ENCODE data around the gene NKAPD1.
"Not testable (repeated sequence)": the region's sequence is repeated elsewhere in the genome, so short reads cannot be mapped to it uniquely, and the experiment has no call there.

NKAPD1 gene

GRCh38 chr11:112073941-112074811, at the start of gene NKAPD1, which contains the start of gene PIH1D2:
Gene NKAPD1 (plus strand): TSS chr11:112074299. CDS start chr11:112075575, 1,276 bp downstream.
Gene PIH1D2 (minus strand): TSS chr11:112074017. CDS start chr11:112073174, 843 bp downstream.
- peak; percentile 74 for DNase-seq

DNA sequence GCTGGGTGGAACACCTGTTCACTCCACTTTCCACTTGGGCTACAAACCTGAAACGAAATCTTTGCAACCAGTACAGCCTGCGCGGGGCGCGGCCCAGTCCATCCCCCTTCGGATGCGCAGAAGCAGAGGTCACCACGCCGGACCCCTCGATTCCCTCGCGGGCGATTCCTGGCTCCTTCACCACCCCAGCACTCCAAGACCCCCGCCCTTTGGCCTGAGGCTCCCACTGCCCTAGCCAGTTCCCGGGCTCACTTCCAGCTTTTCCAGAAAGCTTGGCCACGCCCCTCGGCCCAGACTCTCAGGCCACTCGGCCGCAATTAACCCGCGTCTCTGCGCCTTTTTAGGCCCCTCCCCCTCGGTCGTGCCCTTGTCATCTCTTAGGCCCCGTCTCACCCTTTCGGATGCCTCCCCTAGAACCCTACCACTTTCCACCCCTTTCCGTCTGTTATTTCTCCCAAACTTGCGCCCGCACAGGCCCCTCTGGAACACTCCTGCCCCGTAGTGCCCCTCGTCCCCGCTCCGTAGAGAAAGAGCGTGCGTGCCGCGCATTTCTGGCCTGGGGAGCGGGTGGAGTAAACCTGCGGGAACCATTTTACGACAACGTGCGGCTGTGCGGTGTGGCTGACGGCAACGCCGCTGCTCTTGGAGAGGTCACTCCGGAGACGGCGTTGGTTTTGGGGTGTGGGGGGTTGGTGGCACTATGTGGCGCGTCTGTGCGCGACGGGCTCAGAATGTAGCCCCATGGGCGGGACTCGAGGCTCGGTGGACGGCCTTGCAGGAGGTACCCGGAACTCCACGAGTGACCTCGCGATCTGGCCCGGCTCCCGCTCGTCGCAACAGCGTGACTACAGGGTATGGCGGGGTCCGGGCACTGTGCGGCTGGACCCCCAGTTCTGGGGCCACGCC, 49.1 kb upstream of the NKAPD1 start, which contains the start of gene DLAT:
Gene DLAT, plus strand, starts transcription at position 636 of the 906 bp plus-strand sequence. Its CDS starts 65 bp downstream, at position 701.
- DNase-seq, result peak; percentile 73

- DNase-seq, result no peak
Observed at GRCh38 chr11:112025707-112026106, 48.4 kb upstream of the NKAPD1 start.

GRCh38 chr11:112026784-112027410, 47.2 kb upstream of the NKAPD1 start:
- not testable (repeated sequence) for DNase-seq

GRCh38 chr11:112029460-112029859, 44.6 kb upstream of the NKAPD1 start:
- no peak for DNase-seq

DNA sequence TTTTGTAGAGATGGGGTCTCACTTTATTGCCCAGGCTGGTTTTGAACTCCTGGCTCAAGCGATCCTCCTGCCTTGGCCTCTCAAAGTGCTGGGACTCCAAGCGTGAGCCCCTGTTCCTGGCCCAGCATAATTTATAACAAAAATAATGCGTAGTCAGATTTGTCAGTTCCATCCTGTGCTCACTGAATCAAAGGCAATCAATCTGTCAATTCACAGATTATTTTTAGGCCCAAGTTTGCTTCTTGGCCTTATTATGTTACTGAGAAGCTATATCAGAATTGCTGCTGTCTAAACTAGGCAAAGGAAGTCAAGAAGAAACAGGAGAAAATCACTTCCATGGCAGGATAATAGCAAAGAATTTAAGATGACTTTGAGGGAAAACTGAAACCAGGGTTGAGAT, 40.2 kb upstream of the NKAPD1 start:
- DNase-seq, result no peak

- no peak for DNase-seq
Observed at GRCh38 chr11:112037527-112037926, 36.6 kb upstream of the NKAPD1 start.

- no peak for DNase-seq
Observed at GRCh38 chr11:112042161-112042960, 31.7 kb upstream of the NKAPD1 start.

DNA sequence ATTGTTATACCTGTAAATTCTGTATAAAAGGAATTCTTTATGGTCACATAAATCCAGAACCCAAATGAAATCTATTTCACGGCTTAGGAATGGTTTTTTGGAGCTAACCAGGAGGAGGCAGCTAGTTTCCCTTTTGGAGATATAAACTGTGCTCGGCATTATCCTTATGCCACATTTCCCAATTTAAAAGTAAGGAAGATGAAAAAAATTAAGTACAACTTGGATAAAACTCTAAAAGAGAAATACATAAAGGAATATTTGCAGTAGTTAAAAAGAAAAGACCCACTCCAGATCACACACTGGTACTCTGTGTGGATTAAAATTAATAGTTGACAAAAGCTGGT, 31.2 kb upstream of the NKAPD1 start:
- DNase-seq, result no peak

- no peak for DNase-seq
Observed at GRCh38 chr11:112044961-112045360, 29.1 kb upstream of the NKAPD1 start.

- DNase-seq, result not testable (repeated sequence)
Observed at GRCh38 chr11:112046647-112047046, 27.5 kb upstream of the NKAPD1 start.

GRCh38 chr11:112048256-112048655, 25.8 kb upstream of the NKAPD1 start:
- DNase-seq, result not testable (repeated sequence)

DNA sequence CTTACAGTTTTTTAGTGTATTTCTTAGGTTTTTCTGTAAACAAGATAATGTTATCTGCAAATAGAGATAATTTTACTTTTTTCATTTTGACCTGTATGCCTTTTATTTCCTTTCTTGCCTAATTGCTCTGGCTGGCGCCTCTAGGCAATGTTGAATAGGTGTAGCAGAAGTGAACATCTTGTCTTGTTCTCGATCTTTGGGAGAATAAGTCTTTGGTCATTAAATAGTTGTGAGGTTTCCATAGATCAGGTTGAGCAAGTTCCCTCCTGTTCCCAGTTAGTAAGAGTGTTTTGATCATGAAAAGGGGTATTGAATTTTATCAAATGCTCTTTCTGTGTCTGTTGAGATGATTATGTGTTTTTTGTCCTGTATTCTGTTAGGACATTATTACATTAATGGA, 24.3 kb upstream of the NKAPD1 start:
- DNase-seq, result no peak

GRCh38 chr11:112050721-112051120, 23.4 kb upstream of the NKAPD1 start:
- DNase-seq, result no peak

DNA sequence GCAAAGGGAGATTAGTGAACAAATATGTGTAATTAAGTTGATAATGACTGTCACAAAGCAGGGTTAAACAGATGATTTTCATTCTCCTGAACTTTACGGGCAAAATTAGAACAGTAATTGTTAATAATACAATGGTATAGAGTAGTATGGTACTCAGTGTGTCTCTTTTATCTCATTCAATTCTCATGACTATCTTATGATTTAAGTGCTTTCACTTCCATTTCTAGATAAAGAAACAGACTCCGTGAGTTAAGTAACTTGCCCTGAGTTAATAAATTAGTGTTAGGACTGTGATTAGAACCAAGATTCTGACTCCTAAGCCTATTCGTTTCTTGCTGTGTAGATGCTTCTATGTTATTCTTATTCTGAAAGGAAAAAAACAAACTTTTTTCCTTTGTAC, 22.3 kb upstream of the NKAPD1 start:
- DNase-seq, result no peak

GRCh38 chr11:112057170-112057569, 16.9 kb upstream of the NKAPD1 start:
- no peak for DNase-seq

DNA sequence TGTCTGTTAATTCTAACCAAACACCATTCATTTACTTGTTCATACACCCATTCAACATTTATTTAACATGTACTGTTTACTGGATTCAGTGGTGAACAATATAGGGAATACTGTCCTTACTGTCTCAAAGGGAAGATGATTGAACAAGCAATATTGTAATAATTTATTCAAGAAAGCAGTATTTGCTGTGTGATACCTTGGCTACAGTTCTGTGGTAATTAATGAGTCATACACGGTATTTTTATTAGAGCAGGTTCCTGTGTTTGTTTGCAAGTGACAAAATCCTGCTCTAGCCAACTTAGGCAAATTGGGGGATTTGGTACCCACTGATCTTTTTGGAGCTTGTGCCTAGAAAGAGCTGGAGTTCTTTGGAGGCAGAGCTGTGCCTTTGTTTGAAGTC, 16.0 kb upstream of the NKAPD1 start:
- no peak for DNase-seq

- DNase-seq, result no peak
Observed at GRCh38 chr11:112062923-112063322, 11.2 kb upstream of the NKAPD1 start.

GRCh38 chr11:112082729-112083128, 8.6 kb downstream of the NKAPD1 start:
- DNase-seq, result no peak

- DNase-seq, result no peak
Observed at GRCh38 chr11:112085822-112086421, 11.8 kb downstream of the NKAPD1 start.

GRCh38 chr11:112086422-112087191, 12.5 kb downstream of the NKAPD1 start, which contains the start of the genes SDHD and TIMM8B:
Gene SDHD (plus strand): TSS chr11:112086873. CDS start chr11:112086908, 35 bp downstream.
Gene TIMM8B (minus strand): TSS chr11:112086756. CDS start chr11:112086723, 33 bp downstream.
- peak; percentile 96 for DNase-seq

Data from NCI-H446 treated with DMSO at 0.1 percent for 48 hours (cell line).